Uterus (tissue), 2 donors: ENCODE data around the gene TMEM263.

ENCODE experiments used
- POLR2A ChIP-seq, 2 donors: fragments of 450-650 bp; IDR thresholded peaks; one replicate each; pipeline ENCODE4 v1.6.1; 2016; ENCODE audit warnings: antibody characterized with exemption in 2 of 2, mild to moderate bottlenecking in 1 of 2, moderate library complexity in 1 of 2
- TF ChIP-seq, protein P1 (sequence below), 4 experiments: fragments of 200-600 bp in 2 of 4; fragments of 450-650 bp in 2 of 4; sonication (generic) in 2 of 4; IDR thresholded peaks; one replicate each; pipeline ENCODE4 v1.5.1; 2016 to 2019; ENCODE audit warnings: antibody characterized with exemption in 4 of 4, mild to moderate bottlenecking in 2 of 4, moderate library complexity in 1 of 4

DNA sequence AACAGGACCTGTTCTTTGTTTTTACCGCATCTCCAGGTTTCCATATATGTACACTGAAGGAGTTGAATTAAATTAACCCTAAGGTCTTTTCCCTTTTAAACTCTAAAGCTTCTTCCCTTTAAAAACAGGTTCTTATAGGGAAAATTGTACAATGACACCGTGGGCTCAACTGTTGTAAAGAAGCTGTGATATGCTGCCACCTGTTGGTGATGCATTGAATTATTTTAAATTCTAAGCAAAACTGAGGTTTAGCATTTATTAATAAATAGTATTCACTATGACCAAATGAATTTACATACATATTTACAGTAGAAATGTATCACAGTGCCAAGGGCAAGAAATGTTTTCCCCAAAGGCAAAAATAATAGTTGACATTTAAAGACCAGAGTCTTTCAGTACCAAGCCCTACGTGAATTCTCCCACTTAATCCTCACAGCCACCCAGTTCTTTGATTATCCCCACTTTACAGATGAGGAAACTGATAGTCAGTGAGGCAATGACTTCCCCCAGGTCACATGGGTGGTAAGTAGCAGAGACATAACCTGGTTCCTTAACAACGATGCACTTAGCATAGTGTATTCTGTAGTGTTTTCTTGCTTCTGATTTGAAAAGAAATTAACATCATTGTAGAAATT is 35.7 kb upstream of the TMEM263 start:
- TF ChIP-seq, protein P1, sequence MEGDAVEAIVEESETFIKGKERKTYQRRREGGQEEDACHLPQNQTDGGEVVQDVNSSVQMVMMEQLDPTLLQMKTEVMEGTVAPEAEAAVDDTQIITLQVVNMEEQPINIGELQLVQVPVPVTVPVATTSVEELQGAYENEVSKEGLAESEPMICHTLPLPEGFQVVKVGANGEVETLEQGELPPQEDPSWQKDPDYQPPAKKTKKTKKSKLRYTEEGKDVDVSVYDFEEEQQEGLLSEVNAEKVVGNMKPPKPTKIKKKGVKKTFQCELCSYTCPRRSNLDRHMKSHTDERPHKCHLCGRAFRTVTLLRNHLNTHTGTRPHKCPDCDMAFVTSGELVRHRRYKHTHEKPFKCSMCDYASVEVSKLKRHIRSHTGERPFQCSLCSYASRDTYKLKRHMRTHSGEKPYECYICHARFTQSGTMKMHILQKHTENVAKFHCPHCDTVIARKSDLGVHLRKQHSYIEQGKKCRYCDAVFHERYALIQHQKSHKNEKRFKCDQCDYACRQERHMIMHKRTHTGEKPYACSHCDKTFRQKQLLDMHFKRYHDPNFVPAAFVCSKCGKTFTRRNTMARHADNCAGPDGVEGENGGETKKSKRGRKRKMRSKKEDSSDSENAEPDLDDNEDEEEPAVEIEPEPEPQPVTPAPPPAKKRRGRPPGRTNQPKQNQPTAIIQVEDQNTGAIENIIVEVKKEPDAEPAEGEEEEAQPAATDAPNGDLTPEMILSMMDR (IDR thresholded peaks at IDR 0.05) = peak; percentile 71 to 83 (median 80)
- TF ChIP-seq POLR2A (IDR thresholded peaks at IDR 0.05) = no peak
